T-helper 1 cell (primary cell): ENCODE data around the gene UTP20.
"Not testable (repeated sequence)": the region's sequence is repeated elsewhere in the genome, so short reads cannot be mapped to it uniquely, and the experiment has no call there.

ENCODE experiments used
- DNase-seq, 5 donors: peaks; one replicate each; pipeline ENCODE4 v3.0.0-alpha.2; 2012 to 2020

UTP20 gene

DNA sequence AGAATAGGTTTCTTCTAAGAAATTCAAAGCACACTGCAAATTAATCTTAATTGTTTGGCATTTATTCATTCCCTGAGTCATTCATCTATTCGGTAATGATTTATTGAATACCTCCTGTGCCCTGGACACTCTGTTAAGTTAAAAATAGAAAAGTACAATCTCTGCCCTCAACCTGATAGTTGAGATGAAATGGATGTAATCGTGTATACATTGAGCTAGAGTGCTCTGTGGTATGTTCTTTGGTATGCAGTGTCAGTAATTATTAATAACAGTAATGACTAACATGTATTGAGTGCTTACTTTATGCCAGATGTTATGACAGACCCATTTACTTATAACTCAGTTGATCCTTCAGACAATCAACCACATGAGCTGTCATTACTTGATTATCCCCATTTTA is 47.6 kb downstream of the UTP20 start:
- DNase-seq: no peak

DNA sequence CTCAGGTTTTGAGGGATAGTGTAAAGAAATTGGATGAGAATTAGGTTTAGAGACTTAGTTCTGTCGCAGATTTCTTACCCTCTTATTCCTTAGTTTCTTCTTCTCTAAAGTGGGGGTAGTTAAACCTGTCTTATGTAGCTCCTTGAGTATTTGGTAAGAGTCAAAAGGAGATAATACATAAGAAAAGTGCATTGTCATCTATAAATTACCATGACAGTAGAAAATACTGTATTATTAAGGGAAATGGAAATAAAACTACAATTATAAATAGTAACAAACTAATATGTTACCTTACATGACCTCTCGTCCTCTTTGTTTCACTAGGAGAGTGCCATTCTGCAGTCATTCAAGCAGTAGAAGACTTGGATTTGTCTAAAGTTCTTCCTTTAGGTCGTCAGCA is 49.0 kb downstream of the UTP20 start:
- no peak for DNase-seq

DNA sequence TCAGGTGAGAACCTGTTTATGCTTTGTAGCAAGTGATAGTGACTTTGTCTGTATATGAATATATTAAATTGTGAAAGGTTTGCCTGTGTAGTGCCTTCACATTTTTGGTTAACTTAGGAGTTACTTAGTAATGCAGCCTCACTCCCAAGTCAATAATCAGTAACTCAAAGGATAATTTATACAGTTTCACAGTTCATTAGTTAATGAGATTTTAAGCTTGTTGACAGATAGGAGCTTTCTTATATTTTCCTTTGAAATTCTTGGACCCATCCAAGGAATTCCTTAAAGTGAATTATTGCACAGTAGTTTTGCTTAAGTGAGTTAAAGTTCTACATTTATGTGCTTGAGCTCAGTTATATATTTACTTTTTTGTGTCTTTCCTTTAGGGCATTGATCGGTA is 50.7 kb downstream of the UTP20 start:
- DNase-seq: no peak

DNA sequence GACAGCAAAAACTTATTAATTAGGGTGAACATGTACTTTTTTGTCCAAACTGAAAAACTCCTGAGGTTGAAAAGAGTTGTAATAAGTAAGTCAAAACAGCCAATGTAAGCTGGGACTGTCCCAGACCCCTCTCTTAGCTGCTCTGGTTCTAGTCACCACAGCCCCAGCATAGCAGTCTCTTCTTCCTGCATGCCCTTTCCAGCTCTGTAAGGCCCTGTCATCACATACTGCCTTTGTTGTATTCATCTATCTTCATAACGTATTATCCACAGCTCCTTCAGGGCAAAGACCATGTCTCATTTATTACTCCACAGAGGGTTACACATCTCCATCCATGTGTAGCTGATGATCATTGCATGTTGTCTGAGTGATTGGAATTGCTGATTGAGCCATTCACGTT is 56.5 kb downstream of the UTP20 start:
- DNase-seq: no peak

DNA sequence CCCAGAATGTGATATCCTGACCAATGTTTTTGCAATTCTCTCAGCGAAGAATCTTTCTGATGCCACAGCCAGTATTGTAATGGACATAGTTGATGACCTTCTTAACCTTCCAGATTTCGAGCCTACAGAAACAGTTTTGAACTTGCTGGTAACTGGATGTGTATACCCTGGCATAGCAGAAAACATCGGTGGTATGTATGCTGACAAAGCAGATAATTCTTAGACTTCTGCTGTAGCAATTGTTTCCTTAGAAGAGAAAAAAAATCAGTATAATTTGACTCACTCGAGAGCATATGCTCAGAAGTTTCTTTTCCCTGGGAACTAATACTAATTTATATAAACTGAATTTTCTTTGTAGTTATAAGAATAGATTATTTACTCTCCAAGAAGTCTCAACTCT is 58.2 kb downstream of the UTP20 start:
- no peak for DNase-seq

DNA sequence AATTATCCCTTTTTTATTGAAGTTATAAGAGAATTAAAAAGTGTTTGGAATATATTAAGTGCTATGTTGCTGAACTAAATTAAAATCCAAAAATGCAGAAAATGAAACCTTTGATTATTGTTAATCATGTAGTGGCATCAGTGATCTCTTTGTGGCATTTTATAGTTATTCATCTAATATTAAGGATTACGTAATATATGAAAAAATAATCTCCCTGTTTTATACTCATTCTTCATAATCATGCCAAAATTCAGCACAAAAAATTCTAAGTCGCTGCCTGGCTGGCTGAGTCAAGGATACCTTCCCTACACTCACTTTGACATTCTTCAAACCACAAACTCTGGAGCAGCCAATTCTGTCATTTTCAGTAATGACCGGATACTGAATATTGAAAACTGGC is 64.0 kb downstream of the UTP20 start:
- DNase-seq: no peak

DNA sequence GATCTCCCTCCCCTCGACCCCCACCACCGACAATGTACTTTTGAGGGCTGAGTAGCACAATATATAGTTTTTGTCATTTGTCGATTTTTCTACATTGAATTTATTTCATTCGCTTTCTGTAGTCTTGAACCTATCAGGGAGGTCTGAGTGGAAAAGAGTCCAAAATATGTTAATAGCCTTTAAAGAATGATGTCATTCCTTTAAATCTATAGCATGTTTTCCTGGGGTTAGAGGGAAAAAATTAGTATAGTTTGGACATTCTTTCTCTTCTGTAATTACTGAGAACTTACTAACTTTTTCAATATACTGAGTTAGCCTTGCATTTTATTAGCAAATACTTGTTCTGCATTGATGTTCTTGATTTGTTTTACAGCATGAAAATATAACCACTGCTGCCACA is 71.8 kb downstream of the UTP20 start:
- DNase-seq: no peak

DNA sequence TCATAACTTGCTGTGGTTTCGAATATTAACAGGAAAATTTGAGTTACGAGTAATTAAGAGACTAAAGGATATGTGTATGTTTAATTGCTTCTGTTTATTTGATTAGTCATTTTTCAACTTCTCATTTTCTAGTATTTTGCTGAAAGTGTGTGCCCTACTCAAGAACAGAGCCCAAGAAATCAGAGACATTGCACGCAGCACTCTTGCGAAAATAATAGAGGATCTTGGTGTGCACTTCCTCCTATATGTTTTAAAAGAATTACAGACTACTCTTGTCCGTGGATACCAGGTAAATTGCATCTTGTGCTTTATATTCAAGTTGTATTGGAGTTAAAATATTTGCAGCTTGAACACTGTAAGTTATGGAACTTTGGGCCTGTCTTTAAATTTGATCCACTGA is 76.9 kb downstream of the UTP20 start:
- no peak for DNase-seq

DNA sequence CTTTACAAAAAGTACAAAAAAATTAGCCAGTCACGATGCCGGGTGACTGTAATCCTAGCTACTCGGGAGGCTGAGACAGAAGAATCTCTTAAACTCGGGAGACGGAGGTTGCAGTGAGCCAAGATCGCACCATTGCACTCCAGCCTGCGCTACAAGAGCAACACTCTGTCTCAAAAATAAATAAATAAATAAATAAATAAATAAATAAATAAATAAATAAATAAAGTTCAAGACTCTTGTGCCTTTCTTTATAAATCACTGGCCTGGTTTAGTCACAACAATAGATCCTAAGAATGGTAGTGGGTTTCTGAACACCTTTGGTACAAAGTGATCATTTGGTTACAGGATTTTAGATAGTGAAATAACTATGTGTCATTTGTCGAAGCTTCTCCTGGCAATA is 81.5 kb downstream of the UTP20 start:
- no peak for DNase-seq

DNA sequence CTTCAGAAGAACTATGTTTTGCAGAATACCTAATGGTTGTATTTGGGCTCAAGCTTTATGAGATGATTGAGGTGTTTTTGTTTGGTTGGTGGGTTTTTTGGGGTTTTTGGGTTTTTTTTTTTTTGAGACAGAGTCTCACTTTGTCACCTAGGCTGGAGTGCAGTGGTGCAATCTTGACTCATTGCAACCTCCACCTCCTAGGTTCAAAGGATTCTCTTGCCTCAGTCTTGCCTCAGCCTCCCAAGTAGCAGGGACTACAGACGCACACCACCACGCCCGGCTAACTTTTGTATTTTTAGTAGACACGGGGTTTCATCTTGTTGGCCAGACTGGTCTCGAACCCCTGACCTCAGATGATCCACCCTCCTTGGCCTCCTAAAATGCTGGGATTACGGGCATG is 88.1 kb downstream of the UTP20 start:
- DNase-seq: no peak

DNA sequence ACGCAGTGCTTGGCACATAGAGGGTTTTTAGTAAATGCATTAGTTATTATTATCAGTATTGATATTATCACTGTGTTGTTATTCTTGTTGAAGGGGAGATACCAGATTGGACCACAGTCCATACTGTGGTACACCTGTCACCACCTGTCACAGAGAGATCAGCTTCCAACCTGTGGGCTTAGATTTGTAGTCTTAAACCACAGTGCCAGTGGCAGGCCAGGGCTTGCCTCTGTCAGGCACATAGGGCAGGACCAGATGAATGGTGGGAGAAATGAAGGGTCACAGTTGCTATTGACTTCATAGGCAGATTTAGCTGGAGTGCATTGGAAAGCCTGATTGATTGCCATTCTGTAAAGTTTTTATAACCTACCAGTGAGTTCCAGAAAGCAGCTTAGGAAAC is 92.5 kb downstream of the UTP20 start:
- no peak for DNase-seq

DNA sequence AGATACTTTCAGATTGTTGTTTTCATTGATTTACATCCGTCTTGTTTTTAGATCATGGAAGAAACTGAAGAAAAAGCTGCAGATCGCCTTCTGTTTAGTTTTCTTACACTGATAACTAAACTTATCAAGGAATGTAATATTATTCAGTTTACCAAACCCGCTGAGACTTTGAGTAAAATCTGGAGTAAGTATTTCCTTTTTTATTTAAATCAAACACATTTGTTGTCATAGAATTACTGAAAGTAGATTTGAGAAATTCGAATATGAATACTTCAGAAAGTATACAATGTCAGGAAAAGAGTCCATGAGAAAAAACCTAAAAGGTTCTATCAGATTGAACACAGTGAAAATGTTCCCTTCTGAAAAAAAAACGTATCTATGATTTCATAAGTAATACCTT is 95.7 kb downstream of the UTP20 start:
- DNase-seq: peak in 1 of 5 donors; percentile 9

DNA sequence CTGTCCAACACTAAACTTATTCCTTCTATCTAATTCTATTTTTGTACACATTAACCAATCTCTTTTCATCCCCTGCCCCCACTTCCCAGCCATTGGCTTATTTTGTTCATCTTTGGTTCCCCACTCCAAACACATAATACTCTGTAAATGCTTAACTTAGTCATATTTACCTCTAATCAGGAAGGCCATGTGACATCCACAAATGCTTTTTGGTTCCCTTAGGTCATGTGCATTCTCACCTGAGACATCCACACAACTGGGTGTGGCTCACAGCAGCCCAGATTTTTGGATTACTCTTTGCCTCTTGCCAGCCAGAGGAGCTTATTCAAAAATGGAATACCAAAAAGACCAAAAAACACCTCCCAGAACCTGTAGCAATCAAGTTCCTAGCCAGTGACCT is 99.2 kb downstream of the UTP20 start:
- DNase-seq: no peak

DNA sequence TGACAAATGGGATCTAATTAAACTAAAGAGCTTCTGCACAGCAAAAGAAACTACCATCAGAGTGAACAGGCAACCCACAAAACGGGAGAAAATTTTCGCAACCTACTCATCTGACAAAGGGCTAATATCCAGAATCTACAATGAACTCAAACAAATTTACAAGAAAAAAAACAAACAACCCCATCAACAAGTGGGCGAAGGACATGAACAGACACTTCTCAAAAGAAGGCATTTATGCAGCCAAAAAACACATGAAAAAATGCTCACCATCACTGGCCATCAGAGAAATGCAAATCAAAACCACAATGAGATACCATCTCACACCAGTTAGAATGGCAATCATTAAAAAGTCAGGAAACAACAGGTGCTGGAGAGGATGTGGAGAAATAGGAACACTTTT is 111.3 kb downstream of the UTP20 start:
- not testable (repeated sequence) for DNase-seq

DNA sequence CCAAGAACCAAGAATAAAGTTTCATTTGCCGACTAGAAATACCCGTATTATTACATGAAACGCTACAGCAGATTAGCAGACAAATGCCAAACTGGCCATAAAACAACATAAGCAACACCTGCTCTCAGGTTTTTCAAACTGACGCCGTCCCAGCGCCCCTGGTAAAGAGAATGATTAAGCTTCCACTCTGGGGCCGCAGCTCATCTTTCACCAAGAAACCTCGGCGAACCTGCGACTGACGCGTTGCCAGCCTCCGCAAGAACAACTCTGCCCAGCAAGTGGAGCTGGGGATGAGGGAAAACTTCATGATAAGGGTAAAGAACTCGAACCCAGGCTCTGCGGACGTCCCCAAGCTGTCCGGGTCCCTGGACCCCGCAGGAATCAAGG is 127.1 kb downstream of the UTP20 start:
- DNase-seq: peak in 1 of 5 donors; percentile 5

DNA sequence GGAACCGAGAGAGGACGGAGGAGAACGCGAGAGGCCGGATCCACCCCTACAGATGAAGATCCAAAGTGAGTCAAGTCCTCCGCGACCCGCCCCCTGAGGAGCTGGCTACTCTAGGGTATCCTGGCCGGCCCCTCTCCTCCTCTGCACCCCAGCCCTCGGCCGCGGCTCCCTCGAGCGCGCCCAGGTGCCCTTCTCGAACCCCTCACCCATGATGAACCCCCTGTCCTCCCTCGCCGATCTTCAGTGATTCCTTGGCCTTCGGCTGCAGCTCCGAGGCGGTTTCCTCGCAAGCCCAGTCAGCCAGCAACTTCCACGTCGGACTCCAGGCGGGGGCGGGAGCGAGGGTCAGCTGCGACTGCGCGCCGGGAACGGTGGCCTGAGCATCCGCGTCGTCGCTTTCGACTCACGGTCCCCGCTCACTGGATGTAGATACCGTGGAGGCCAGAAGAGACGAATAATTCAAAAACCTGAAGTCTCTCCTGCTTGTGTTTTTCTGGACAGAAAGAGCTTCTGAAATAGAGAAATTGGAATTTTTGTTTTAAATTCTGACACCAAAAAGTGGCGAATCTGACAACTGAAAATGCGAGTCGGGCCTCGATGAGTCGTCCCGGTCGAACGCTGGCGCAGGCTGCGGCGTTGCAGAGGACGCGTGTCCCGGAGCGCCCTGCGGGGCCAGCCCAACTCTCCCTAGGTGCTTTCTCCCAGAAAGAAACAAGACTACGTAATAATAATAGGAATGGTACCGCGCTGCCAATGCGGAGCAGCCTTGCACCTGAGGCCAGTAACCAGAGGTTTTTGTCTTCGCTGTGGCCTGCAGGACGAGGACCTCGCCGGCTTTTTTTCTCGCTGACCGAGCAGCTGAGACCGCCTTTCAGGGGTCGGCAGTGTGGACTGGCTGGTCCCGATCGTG is 127.8 kb downstream of the UTP20 start, which contains the start of gene ARL1:
Gene ARL1 (minus strand): TSS at position 337 of the 910 bp plus-strand sequence. CDS start 127 bp downstream, at position 210.
- peak; percentile 40 to 76 (median 61) for DNase-seq

DNA sequence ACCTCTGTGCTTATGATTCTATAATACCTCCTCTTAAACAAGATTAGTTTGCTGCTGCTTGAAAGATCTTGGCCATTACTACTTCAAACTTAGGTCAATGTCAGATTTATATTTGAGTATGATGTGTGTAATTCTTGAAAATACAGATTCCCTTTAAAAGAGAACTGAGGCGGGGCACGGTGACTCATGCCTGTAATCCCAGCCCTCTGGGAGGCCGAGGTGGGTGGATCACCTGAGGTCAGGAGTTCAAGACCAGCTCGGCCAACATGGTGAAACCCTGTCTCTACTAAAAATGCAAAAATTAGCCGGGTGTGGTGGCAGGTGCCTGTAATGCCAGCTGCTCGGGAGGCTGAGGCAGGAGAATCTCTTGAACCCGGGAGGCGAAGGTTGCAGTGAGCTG is 130.3 kb downstream of the UTP20 start:
- DNase-seq: not testable (repeated sequence)

DNA sequence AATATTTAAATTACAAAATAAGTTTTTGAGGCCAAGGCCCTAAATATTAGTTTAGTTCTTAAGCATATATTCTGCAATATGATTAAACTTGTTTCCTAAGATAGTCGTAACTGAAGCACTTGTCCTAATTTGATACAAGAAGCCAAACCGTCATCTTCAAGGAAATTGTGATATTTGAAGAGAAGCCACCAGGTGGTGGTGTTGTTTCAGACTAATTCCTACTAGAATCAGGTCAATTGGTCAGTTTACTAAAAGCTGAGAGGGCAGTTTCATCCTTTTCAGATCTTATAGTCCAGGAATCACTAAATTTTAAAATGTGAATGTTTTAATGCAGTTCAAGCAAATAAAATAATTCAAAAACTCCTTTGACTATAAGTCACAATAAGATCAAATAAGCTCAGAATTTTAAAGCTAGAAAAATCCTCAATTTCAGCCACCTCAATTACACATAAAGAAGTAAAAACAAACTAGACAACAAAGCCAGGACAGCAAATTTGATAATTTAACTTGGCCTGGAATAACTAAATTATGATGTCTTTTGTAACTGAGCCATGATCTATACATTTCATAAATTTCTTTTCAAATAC is 134.7 kb downstream of the UTP20 start:
- peak in 1 of 5 donors; percentile 30 for DNase-seq

DNA sequence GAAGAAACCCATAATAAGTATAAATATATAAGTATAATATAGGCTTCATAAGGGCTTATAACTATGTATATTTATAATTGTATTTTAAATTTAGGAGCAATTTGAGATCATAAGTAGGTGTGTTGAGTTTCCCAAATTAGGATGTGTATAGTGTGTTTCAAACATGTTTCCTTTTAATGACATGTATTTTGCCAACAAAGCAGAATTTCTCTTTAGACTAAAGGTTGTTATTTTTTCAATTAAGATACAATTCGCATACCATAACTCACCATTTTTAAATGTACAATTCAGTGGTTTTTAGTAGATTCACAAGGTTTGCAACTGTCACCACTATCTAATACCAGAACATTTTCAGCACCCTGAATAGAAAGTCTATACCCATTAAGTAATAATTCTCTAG is 135.3 kb downstream of the UTP20 start:
- DNase-seq: no peak

DNA sequence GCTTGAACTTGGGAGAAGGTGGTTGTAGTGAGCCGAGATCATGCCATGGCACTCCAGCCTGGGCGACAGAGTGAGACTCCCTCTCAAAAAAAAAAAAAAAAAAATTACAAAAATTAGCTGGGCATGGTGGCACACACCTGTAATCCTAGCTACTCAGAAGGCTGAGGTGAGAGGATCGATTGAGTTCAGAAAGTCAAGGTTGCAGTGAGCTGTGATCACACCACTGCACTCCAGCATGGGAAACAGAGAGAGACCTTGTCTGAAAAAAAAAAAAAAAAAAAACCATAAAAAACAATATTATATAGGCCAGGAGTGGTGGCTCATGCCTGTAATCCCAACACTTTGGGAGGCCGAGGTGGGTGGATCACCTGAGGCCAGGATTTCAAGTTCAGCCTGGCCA is 142.2 kb downstream of the UTP20 start:
- DNase-seq: not testable (repeated sequence)

DNA sequence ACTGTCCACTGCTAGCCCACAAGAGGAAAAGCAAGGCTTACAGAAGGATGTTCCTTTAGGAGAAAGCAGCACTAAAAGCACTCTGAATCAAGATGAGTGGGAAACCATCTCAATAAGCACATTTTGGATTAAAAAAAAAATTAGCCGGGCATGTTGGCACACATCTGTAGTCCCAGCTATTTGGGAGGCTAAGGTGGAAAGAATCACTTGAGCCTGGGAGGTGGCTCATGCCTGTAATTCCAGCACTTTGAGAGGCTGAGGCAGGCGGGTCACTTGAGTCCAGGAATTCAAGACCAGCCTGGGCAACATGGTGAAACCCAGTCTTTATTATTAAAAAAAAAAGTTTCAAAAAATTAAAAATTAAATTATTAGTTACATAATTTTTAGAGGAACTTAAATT is 144.7 kb downstream of the UTP20 start:
- DNase-seq: no peak

DNA sequence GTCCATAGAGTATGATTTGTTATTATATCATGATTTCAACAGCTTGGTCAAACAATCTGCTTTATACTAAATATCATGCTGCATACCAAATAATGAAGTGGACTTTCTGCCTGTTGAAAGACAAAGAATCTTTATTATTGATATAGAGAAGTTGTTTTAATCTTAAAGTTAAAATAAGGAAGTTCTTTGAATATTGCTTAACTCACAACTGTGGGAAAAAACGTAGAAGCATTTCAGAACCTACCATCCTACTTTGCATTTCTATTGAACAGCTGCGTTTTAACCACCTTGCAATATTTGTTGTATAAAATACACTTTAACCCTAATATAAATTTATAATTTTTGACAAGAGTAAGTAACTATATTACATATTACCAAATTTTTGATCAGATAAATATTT is 150.6 kb downstream of the UTP20 start:
- DNase-seq: no peak

DNA sequence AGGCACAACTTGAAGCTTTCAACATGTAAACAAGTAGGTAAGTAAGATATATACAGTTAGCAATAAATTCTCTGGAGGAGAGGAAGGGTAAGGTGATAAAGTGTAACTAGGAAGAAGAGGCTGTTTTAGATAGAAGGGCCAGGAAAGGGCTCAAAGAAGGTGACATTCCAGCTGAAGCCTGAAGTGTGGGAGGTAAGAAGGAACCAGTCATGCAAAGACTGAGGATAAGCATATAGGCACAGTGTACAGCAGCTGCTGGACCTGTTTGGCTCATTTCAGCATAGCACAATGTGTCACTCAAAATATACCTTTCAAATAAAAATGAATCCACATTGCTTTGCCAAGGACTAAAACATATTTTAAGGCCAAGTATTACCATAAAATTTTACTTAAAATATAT is 156.2 kb downstream of the UTP20 start:
- no peak for DNase-seq
